Neuronal stem cell (in vitro differentiated cells): Measurements from ENCODE around the gene ARRDC3.

ENCODE experiments used
- DNase-seq: peaks from one replicate; pipeline ENCODE4 v3.0.0-alpha.2; 2013; ENCODE audit warnings: low spot score
- H2AFZ ChIP-seq: one replicate; pipeline ENCODE4 v1.6.1; 2013; ENCODE audit warnings: mild to moderate bottlenecking, low read length, inconsistent platforms
- H2AK5ac ChIP-seq: 2 replicates; pipeline ENCODE4 v1.6.1; 2013; ENCODE audit warnings: low read depth, mild to moderate bottlenecking, inconsistent platforms, low read length, moderate library complexity, mixed read lengths
- H2BK120ac ChIP-seq: 2 replicates; pipeline ENCODE4 v1.6.1; 2013; ENCODE audit warnings: low read depth, mild to moderate bottlenecking, inconsistent platforms, low read length, moderate library complexity, mixed read lengths
- H2BK12ac ChIP-seq: one replicate; pipeline ENCODE4 v1.6.1; 2013; ENCODE audit warnings: low read length, inconsistent platforms
- H2BK15ac ChIP-seq: 2 replicates; pipeline ENCODE4 v1.6.1; 2013; ENCODE audit warnings: mild to moderate bottlenecking, low read length, inconsistent platforms, mixed read lengths
- H2BK5ac ChIP-seq: one replicate; pipeline ENCODE4 v1.6.1; 2013; ENCODE audit warnings: inconsistent platforms, mild to moderate bottlenecking, low read length, moderate library complexity
- H3K14ac ChIP-seq: one replicate; pipeline ENCODE4 v1.6.1; 2013; ENCODE audit warnings: low read length, inconsistent platforms
- H3K18ac ChIP-seq: 2 replicates; pipeline ENCODE4 v1.6.1; 2013; ENCODE audit warnings: low read length, inconsistent platforms
- H3K23ac ChIP-seq: 2 replicates; pipeline ENCODE4 v1.6.1; 2013; ENCODE audit warnings: low read depth, mild to moderate bottlenecking, mixed read lengths, low read length, inconsistent platforms; ENCODE audit not compliant: poor library complexity
- H3K27ac ChIP-seq: replicated peaks from 3 replicates; pipeline ENCODE4 v1.5.1; 2013; ENCODE audit warnings: low read length, inconsistent platforms
- H3K27me3 ChIP-seq, 3 experiments: 2 replicates each; pipeline ENCODE4 v1.6.1; 2013; ENCODE audit warnings: low read length in 3 of 3, mild to moderate bottlenecking in 2 of 3, inconsistent platforms in 1 of 3, low read depth in 1 of 3, mixed read lengths in 1 of 3, moderate library complexity in 1 of 3; ENCODE audit not compliant: control insufficient read depth in 3 of 3, insufficient read depth in 3 of 3
- H3K36me3 ChIP-seq, 2 donors: replicated peaks in 1 of 2; 2 replicates each; pipeline ENCODE4 v1.6.1; 2013; ENCODE audit warnings: low read length in 2 of 2; ENCODE audit not compliant: control insufficient read depth in 2 of 2, insufficient read depth in 2 of 2
- H3K4ac ChIP-seq: 2 replicates; pipeline ENCODE4 v1.6.1; 2013; ENCODE audit warnings: inconsistent platforms, mild to moderate bottlenecking, low read length, moderate library complexity
- H3K4me1 ChIP-seq, 2 donors: 1 replicate in 1 of 2; 2 replicates in 1 of 2; pipeline ENCODE4 v1.6.1; 2013; ENCODE audit warnings: low read length in 2 of 2, low read depth in 1 of 2; ENCODE audit not compliant: control insufficient read depth in 2 of 2, insufficient read depth in 1 of 2
- H3K4me2 ChIP-seq: one replicate; pipeline ENCODE4 v1.6.1; 2013; ENCODE audit warnings: mild to moderate bottlenecking, low read length, inconsistent platforms; ENCODE audit not compliant: insufficient read depth, poor library complexity, severe bottlenecking
- H3K4me3 ChIP-seq, 2 donors: 2 replicates each; pipeline ENCODE4 v1.5.1; 2013; ENCODE audit warnings: low read length in 2 of 2, mild to moderate bottlenecking in 2 of 2, inconsistent platforms in 1 of 2, moderate library complexity in 1 of 2
- H3K79me1 ChIP-seq: one replicate; pipeline ENCODE4 v1.6.1; 2013; ENCODE audit warnings: low read depth, mild to moderate bottlenecking, inconsistent platforms, low read length, moderate library complexity
- H3K9ac ChIP-seq: one replicate; pipeline ENCODE4 v1.6.1; 2013; ENCODE audit warnings: mild to moderate bottlenecking, low read depth, low read length, inconsistent platforms; ENCODE audit not compliant: poor library complexity
- H3K9me3 ChIP-seq, 2 donors: replicated peaks in 1 of 2; 2 replicates each; pipeline versions ENCODE3 to v1.6.1; 2013; ENCODE audit warnings: low read length in 2 of 2, mild to moderate bottlenecking in 2 of 2, inconsistent platforms in 1 of 2, low read depth in 1 of 2, mixed read lengths in 1 of 2, moderate library complexity in 1 of 2; ENCODE audit not compliant: control insufficient read depth in 2 of 2, insufficient read depth in 1 of 2
- H4K8ac ChIP-seq: one replicate; pipeline ENCODE4 v1.6.1; 2013; ENCODE audit warnings: low read depth, mild to moderate bottlenecking, inconsistent platforms, low read length, moderate library complexity
- H4K91ac ChIP-seq: one replicate; pipeline ENCODE4 v1.6.1; 2013; ENCODE audit warnings: low read length, low read depth, mild to moderate bottlenecking, inconsistent platforms; ENCODE audit not compliant: poor library complexity
- WGBS, 2 donors: extraction: QIAGEN DNeasy Blood & Tissue Kit; methylation state at CpG; one replicate each; pipeline ENCODE4 v1.1.7; 2013; ENCODE audit warnings: missing lambda C conversion rate in 2 of 2, mixed read lengths in 1 of 2; ENCODE audit not compliant: insufficient read length in 2 of 2, insufficient replicate concordance in 1 of 2; ENCODE audit errors: extremely low coverage in 2 of 2; 5-methylcytosine and 5-hydroxymethylcytosine counted together

The ARRDC3 gene

GRCh38 chr5:91366551-91366950 is 16.6 kb downstream of the ARRDC3 start:
- H3K36me3 ChIP-seq: peaks cover 15 to 46% of the 10 kb centered on the region in 2 donors
- H2BK5ac ChIP-seq: no peak overlapping the region
- no peak overlapping the region for H4K91ac ChIP-seq
- no peak overlapping the region for H3K23ac ChIP-seq
- no peak overlapping the region for H2BK12ac ChIP-seq
- H4K8ac ChIP-seq: no peak overlapping the region
- no peak overlapping the region for H2BK15ac ChIP-seq
- H3K4me2 ChIP-seq: no peak overlapping the region
- H3K79me1 ChIP-seq: no peaks in the 10 kb centered on the region
- H3K27ac ChIP-seq: no peak overlapping the region
- no peaks in the 10 kb centered on the region for H3K4me1 ChIP-seq
- H3K27me3 ChIP-seq: no peaks in the 10 kb centered on the region
- no peak overlapping the region for H3K14ac ChIP-seq
- peaks cover 0 to 3% of the 10 kb centered on the region in 2 donors for H3K9me3 ChIP-seq
- no peak overlapping the region for H3K4me3 ChIP-seq
- H2AFZ ChIP-seq: no peak overlapping the region
- no CpG with 5 or more reads among the region's 1 CpG for WGBS, 2 donors
- no peak for DNase-seq
- no peak overlapping the region for H3K4ac ChIP-seq
- no peak overlapping the region for H3K18ac ChIP-seq
- no peak overlapping the region for H2BK120ac ChIP-seq
- H3K9ac ChIP-seq: no peak overlapping the region
- H2AK5ac ChIP-seq: no peak overlapping the region

DNA sequence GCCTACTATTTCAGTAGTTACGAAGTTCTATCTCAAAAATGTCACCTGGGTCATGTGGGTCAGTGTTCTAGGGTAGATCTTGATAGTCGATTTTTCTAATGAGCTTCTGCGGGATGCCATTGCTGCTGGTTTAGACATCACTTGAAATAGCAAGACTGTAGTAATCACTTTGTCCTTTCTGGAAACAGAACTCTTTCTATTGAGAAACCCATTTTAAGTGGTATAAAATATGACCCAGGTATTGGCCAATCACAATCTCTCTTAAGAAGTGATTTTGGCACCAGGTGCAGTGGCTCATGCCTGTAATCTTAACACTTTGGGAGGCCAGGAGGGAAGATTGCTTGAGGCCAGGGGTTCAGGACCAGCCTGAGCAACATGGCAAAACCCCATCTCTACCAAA is 17.6 kb downstream of the ARRDC3 start:
- H3K9ac ChIP-seq: no peak overlapping the region
- H3K36me3 ChIP-seq: peaks cover 9 to 35% of the 10 kb centered on the region in 2 donors
- no peak overlapping the region for H3K23ac ChIP-seq
- H4K91ac ChIP-seq: no peak overlapping the region
- no peak overlapping the region for H2BK12ac ChIP-seq
- H2BK5ac ChIP-seq: no peak overlapping the region
- H3K14ac ChIP-seq: no peak overlapping the region
- no peak for DNase-seq
- no peak overlapping the region for H4K8ac ChIP-seq
- H3K4me1 ChIP-seq: no peaks in the 10 kb centered on the region
- H3K18ac ChIP-seq: no peak overlapping the region
- no peaks in the 10 kb centered on the region for H3K79me1 ChIP-seq
- peaks cover 0 to 3% of the 10 kb centered on the region in 2 donors for H3K9me3 ChIP-seq
- no peak overlapping the region for H2BK15ac ChIP-seq
- no peak overlapping the region for H3K4me3 ChIP-seq
- no peak overlapping the region for H3K4me2 ChIP-seq
- no peak overlapping the region for H3K27ac ChIP-seq
- H2BK120ac ChIP-seq: no peak overlapping the region
- no peak overlapping the region for H2AK5ac ChIP-seq
- WGBS, 2 donors: no CpG with 5 or more reads among the region's 3 CpGs
- H2AFZ ChIP-seq: no peak overlapping the region
- H3K4ac ChIP-seq: no peak overlapping the region
- no peaks in the 10 kb centered on the region for H3K27me3 ChIP-seq

DNA sequence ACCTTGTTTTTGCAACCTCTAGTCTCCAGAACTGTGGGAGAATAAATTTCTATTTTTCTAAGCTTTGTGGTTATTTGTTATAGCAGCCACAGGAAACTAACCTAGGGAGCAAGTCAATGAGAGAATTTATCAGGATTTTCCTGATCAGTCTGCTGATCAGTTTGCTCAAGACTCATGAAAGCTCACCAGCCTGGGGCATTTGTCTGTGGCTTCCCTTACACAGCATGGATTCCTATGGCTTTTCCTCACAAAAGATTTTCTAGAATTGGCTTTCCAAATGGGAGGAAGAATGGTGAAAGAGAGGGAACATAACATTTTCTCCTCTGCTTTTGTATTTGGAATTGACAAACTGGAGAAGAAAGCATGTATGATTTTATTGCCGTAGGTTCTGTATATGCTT is 20.2 kb downstream of the ARRDC3 start:
- Histone ChIP-seq H4K8ac (no peak overlapping the region), H3K14ac (no peak overlapping the region), H3K27ac (no peak overlapping the region), H3K79me1 (no peaks in the 10 kb centered on the region), H3K4ac (no peak overlapping the region), H2BK5ac (no peak overlapping the region), H3K23ac (no peak overlapping the region), H4K91ac (no peak overlapping the region), H3K27me3 (peaks cover 0 to 1% (median 0%) of the 10 kb centered on the region in 3 experiments), H3K9ac (no peak overlapping the region), H3K9me3 (peaks cover 0 to 3% of the 10 kb centered on the region in 2 donors), H3K4me3 (no peak overlapping the region), H3K4me2 (no peak overlapping the region), H3K4me1 (no peaks in the 10 kb centered on the region), H2BK12ac (no peak overlapping the region), H2AFZ (no peak overlapping the region), H3K36me3 (peaks cover under 1 to 10% of the 10 kb centered on the region in 2 donors), H2BK120ac (no peak overlapping the region), H2BK15ac (no peak overlapping the region), H3K18ac (no peak overlapping the region), H2AK5ac (no peak overlapping the region)
- DNase-seq: no peak
- no CpG with 5 or more reads among the region's 1 CpG for WGBS, 2 donors

DNA sequence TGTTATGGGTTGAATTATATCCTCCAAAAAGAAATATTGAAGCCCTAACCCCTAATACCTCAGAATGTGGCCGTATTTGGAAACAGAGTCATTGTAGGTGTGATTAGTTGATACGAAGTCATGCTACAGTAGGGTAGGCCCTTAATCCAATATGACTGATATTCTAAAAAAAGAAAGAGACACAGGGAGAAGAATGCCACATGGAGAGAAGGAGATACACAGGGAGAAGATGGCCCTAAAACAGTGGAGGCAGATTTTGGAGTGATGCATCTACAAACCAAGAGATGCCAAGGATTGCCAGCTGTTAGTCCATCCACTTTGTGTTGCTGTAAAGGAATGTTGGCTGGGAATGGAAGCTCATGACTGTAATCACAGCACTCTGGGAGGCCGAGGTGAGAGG is 21.3 kb downstream of the ARRDC3 start:
- Histone ChIP-seq H4K91ac (no peak overlapping the region), H2BK5ac (no peak overlapping the region), H3K14ac (no peak overlapping the region), H3K18ac (no peak overlapping the region), H3K36me3 (no peaks in the 10 kb centered on the region), H3K4me2 (no peak overlapping the region), H3K27me3 (peaks cover 0 to 10% (median 0%) of the 10 kb centered on the region in 3 experiments), H3K4me1 (no peaks in the 10 kb centered on the region), H2AK5ac (no peak overlapping the region), H3K4ac (no peak overlapping the region), H3K4me3 (no peak overlapping the region), H4K8ac (no peak overlapping the region), H3K27ac (no peak overlapping the region), H2BK120ac (no peak overlapping the region), H3K9ac (no peak overlapping the region), H2AFZ (no peak overlapping the region), H3K23ac (no peak overlapping the region), H2BK15ac (no peak overlapping the region), H3K9me3 (peaks cover 0 to 3% of the 10 kb centered on the region in 2 donors), H2BK12ac (no peak overlapping the region), H3K79me1 (no peaks in the 10 kb centered on the region)
- WGBS, 2 donors: no CpG with 5 or more reads among the region's 3 CpGs
- no peak for DNase-seq
